Measurements from ENCODE around the gene HEPACAM.

Gene HEPACAM

GRCh38 chr11:124942466-124943253 is 6.8 kb upstream of the HEPACAM start:
- DNase-seq: no peak

- no peak for DNase-seq
Measured at GRCh38 chr11:124941703-124942102, 5.9 kb upstream of the HEPACAM start.

GRCh38 chr11:124938970-124939369 is 3.1 kb upstream of the HEPACAM start:
- no peak for DNase-seq

- DNase-seq: no peak
Measured at GRCh38 chr11:124938206-124938765, 2.4 kb upstream of the HEPACAM start.

GRCh38 chr11:124937336-124937935 is 1.6 kb upstream of the HEPACAM start:
- DNase-seq: no peak

GRCh38 chr11:124934862-124935547 is 842 bp downstream of the HEPACAM start:
- DNase-seq: no peak

GRCh38 chr11:124930799-124931198 is 5.0 kb downstream of the HEPACAM start:
- no peak for DNase-seq

GRCh38 chr11:124928942-124929665 is 6.7 kb downstream of the HEPACAM start:
- DNase-seq: no peak

GRCh38 chr11:124923296-124923695 is 12.6 kb downstream of the HEPACAM start:
- DNase-seq: no peak

GRCh38 chr11:124922831-124923230 is 13.0 kb downstream of the HEPACAM start:
- no peak for DNase-seq

- DNase-seq: peak in 1 of 2 experiments; percentile 65
Measured at GRCh38 chr11:124920870-124921609, 14.8 kb downstream of the HEPACAM start.

GRCh38 chr11:124920356-124920755 is 15.5 kb downstream of the HEPACAM start:
- no peak for DNase-seq

GRCh38 chr11:124919898-124920297 is 15.9 kb downstream of the HEPACAM start:
- DNase-seq: no peak

- no peak for DNase-seq
Measured at GRCh38 chr11:124918950-124919349, 16.9 kb downstream of the HEPACAM start, which contains the start of gene HEPN1. Gene HEPN1, plus strand, starts transcription at chr11:124919250.

GRCh38 chr11:124917115-124917637 is 18.7 kb downstream of the HEPACAM start:
- peak; percentile 80 to 89 for DNase-seq

GRCh38 chr11:124916370-124916710 is 19.5 kb downstream of the HEPACAM start:
- DNase-seq: no peak

GRCh38 chr11:124915541-124916369 is 20.1 kb downstream of the HEPACAM start:
- no peak for DNase-seq

GRCh38 chr11:124902616-124903015 is 33.2 kb downstream of the HEPACAM start:
- no peak for DNase-seq

GRCh38 chr11:124900464-124900863 is 35.4 kb downstream of the HEPACAM start:
- DNase-seq: no peak

- no peak for DNase-seq
Measured at GRCh38 chr11:124899383-124900145, 36.3 kb downstream of the HEPACAM start.
